HG03442 (cell line): ENCODE data around the gene PROP1.
"Not testable (repeated sequence)": the region's sequence is repeated elsewhere in the genome, so short reads cannot be mapped to it uniquely, and the experiment has no call there.

Experiments used
- ATAC-seq: cut with Tn5 transposase; IDR thresholded peaks from one replicate; pipeline ENCODE4 v1.9.1; 2021; ENCODE audit warnings: mild to moderate bottlenecking, moderate library complexity; ENCODE audit not compliant: unreplicated experiment

The PROP1 gene

GRCh38 chr5:177945601-177946283 lies 50.3 kb downstream of the PROP1 start:
- ATAC-seq, result peak; percentile 41

- ATAC-seq, result not testable (repeated sequence)
Observed at GRCh38 chr5:177945145-177945544, 50.9 kb downstream of the PROP1 start.

DNA sequence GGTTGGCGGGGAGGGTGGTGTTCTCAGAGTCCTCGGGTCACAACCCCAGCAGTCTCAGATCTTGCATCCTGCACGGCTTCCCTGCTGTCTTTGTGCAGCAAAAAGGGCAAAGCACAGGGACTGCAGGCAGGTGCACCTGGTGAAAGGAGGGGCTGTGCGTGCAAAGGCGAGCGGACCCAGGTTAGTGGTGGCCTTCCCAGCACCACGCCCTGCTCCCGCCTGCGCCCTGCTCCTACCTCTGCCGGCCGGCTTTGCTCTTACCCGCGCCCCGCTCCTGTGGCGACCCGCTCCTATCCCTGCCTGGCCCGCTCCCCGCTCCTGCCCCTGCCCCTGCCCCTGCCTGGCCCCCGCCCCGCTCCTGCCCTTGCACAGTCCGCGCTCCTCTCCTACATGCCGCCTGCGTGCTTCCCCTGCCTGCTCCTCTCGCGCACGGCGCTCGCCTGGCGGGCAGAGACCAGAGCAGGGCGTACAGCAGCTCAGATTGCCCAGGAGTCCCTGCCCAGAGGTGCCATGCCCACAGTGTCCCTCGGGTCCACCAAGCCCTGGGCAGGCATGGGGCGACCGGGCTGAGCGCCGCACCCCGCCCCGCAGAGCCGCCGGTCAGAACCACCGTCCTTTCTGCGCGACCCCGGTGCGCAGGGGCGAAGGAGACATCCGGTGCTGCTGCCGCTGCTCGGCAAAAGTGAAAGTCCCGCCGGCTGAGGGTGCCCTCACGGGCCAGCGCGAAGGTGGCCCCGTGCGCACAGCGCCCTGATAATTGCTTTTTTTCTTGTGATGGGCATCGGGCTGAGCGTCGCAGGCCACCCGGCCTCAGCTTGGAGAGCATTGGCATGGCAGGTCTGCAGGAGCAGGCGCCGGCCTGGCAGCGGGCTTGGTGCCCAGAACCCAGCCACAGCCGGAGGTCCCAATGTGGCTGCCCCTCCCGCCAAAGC lies 52.0 kb downstream of the PROP1 start:
- ATAC-seq, result not testable (repeated sequence)

- not testable (repeated sequence) for ATAC-seq
Observed at GRCh38 chr5:177942896-177943295, 53.1 kb downstream of the PROP1 start.
